K562 (cell line): ENCODE measurements around the gene SESN2. TPM values are rescaled to one million over a fixed set of nuclear protein-coding genes. Genes with fewer than 3 reads are reported as not detected.

ENCODE experiments used
- ATAC-seq: fragments of 200-7000 bp; cut with Tn5 transposase; 3 replicates; pipeline ENCODE4 v1.9.1; 2020; ENCODE audit warnings: moderate library complexity
- BruUV-seq: library from RNA; stranded (reverse); fragments of 400-500 nt; replicated peaks from 2 replicates; lab custom pipeline; 2021; lab: Mats Ljungman, UMichigan
- CTCF ChIA-PET: fragments of 300-600 bp; formaldehyde crosslinking; extraction: SDS; loops from one replicate; lab custom pipeline; 2021; ENCODE audit warnings: low intra/inter-chr PET ratio; lab: Yijun Ruan, JAX
- POLR2A ChIA-PET: fragments of 300-600, 350-650 bp; sonication (Branson Sonifier 250); formaldehyde crosslinking; extraction: SDS; loops from one replicate; lab custom pipeline; 2021; ENCODE audit warnings: antibody characterized with exemption, inconsistent platforms; lab: Yijun Ruan, JAX
- DNase-seq, 4 experiments: peaks; one replicate each; pipeline versions ENCODE4 v3.0.0 to v3.0.0-alpha.2; 2011 to 2018; ENCODE audit warnings: low spot score in 3 of 4, mixed read lengths in 3 of 4; ENCODE audit errors: extremely low read depth in 1 of 4
- FAIRE-seq: peaks from 2 replicates; lab custom pipeline; 2011; peaks lifted over from hg19 to GRCh38; lab: Jason Lieb, UNC
- H2AFZ ChIP-seq: 2 replicates; pipeline ENCODE4 v1.6.0; 2011; ENCODE audit warnings: low read depth, low read length, control low read depth, inconsistent platforms
- H3K27ac ChIP-seq: fragments of 200-600 bp; 3 replicates; pipeline ENCODE4 v1.8.0; 2011; ENCODE audit warnings: low read depth, mild to moderate bottlenecking, control low read depth, inconsistent platforms, low read length, moderate library complexity, mixed read lengths; ENCODE audit errors: extremely low read depth
- H3K27me3 ChIP-seq, 2 experiments: fragments of 300-600 bp in 1 of 2; 2 replicates in 1 of 2; 3 replicates in 1 of 2; pipeline versions ENCODE4 v1.6.0 to v1.8.0; 2011; ENCODE audit warnings: inconsistent platforms in 2 of 2, low read length in 2 of 2, mild to moderate bottlenecking in 1 of 2, mixed read lengths in 1 of 2, moderate library complexity in 1 of 2; ENCODE audit not compliant: control insufficient read depth in 2 of 2, insufficient read depth in 2 of 2
- H3K36me3 ChIP-seq: fragments of 300-600 bp; 3 replicates; pipeline ENCODE4 v1.8.0; 2011; ENCODE audit warnings: mild to moderate bottlenecking, low read length, inconsistent platforms; ENCODE audit not compliant: control insufficient read depth, insufficient read depth
- H3K4me1 ChIP-seq, 2 experiments: fragments of 200-600 bp in 1 of 2; replicated peaks in 1 of 2; 2 replicates in 1 of 2; 3 replicates in 1 of 2; pipeline versions ENCODE4 v1.5.1 to v1.8.0; 2011; ENCODE audit warnings: inconsistent platforms in 2 of 2, low read length in 2 of 2, mild to moderate bottlenecking in 1 of 2, mixed read lengths in 1 of 2, moderate library complexity in 1 of 2; ENCODE audit not compliant: control insufficient read depth in 2 of 2, insufficient read depth in 2 of 2
- H3K4me2 ChIP-seq: 2 replicates; pipeline ENCODE4 v1.6.1; 2011; ENCODE audit warnings: low read length, control low read depth, inconsistent platforms, mixed read lengths; ENCODE audit not compliant: insufficient read depth
- H3K4me3 ChIP-seq: fragments of 200-600 bp; sonication (generic), shearing (Covaris generic); 2 replicates; pipeline ENCODE4 v1.5.1; 2016; ENCODE audit warnings: control low read depth, inconsistent platforms
- H3K79me2 ChIP-seq: fragments of 200-600 bp; 3 replicates; pipeline ENCODE4 v1.8.0; 2011; ENCODE audit warnings: low read length, inconsistent platforms; ENCODE audit not compliant: control insufficient read depth, insufficient read depth
- H3K9ac ChIP-seq, 2 experiments: 2 replicates each; pipeline versions ENCODE4 v1.6.0 to v1.6.1; 2011; ENCODE audit warnings: low read depth in 2 of 2, low read length in 2 of 2, control low read depth in 1 of 2, inconsistent platforms in 1 of 2, mild to moderate bottlenecking in 1 of 2, mixed read lengths in 1 of 2; ENCODE audit not compliant: insufficient read depth in 1 of 2
- H3K9me1 ChIP-seq: one replicate; pipeline ENCODE4 v1.6.0; 2011; ENCODE audit warnings: inconsistent platforms, mild to moderate bottlenecking, low read length, moderate library complexity; ENCODE audit not compliant: control insufficient read depth, insufficient read depth
- H3K9me3 ChIP-seq: replicated peaks from 2 replicates; pipeline ENCODE4 v1.5.1; 2011; ENCODE audit warnings: low read depth, low read length, inconsistent platforms; ENCODE audit not compliant: control insufficient read depth, insufficient read depth
- H4K20me1 ChIP-seq: replicated peaks from 2 replicates; pipeline ENCODE4 v1.6.1; 2011; ENCODE audit warnings: low read length, inconsistent platforms, mixed read lengths; ENCODE audit not compliant: control insufficient read depth, insufficient read depth
- BCOR ChIP-seq: fragments of 450-650 bp; IDR thresholded peaks from 2 replicates; pipeline ENCODE4 v1.6.1; 2016
- EP300 ChIP-seq: IDR thresholded peaks from 2 replicates; pipeline ENCODE4 v1.6.1; 2012; ENCODE audit warnings: low read length, improper control_type of control experiment
- HDAC2 ChIP-seq: fragments of 450-650 bp; IDR thresholded peaks from 2 replicates; pipeline ENCODE4 v1.6.1; 2016; ENCODE audit warnings: mild to moderate bottlenecking
- HMG20B ChIP-seq: fragments of 250-450 bp; sonication (Bioruptor Pico); IDR thresholded peaks from 2 replicates; pipeline ENCODE4 v1.5.0; 2021; ENCODE audit warnings: mild to moderate bottlenecking
- MTA3 ChIP-seq: fragments of 450-650 bp; formaldehyde crosslinking; IDR thresholded peaks from 2 replicates; pipeline ENCODE4 v1.6.1; 2017; ENCODE audit warnings: mild to moderate bottlenecking, borderline replicate concordance
- ZFP36 ChIP-seq: fragments of 150-350 bp; IDR thresholded peaks from 2 replicates; pipeline ENCODE4 v1.6.1; 2018; ENCODE audit warnings: low read length, low read depth; ENCODE audit not compliant: partially characterized antibody
- ZNF407 ChIP-seq: fragments of 450-650 bp; IDR thresholded peaks from 2 replicates; pipeline ENCODE4 v1.6.1; 2016; ENCODE audit warnings: low read depth
- ZNF518B ChIP-seq: fragments of 250-450 bp; sonication (Bioruptor Pico); IDR thresholded peaks from 2 replicates; pipeline ENCODE4 v1.5.0; 2021; ENCODE audit warnings: mild to moderate bottlenecking, moderate library complexity
- WGBS: fragments of 100-300 bp; shearing (Covaris generic); methylation state at CpG from one replicate; pipeline ENCODE4 v1.1.6; 2016; ENCODE audit warnings: low coverage, mixed read lengths; ENCODE audit not compliant: insufficient coverage; ENCODE audit errors: missing lambda C conversion rate; 5-methylcytosine and 5-hydroxymethylcytosine counted together
- in situ Hi-C: fragments of 300-500 bp; cut with MboI; formaldehyde crosslinking; loops from 4 replicates; pipeline ENCODE4 v1.15.0; 2018; ENCODE audit warnings: inconsistent platforms, mixed read lengths
- intact Hi-C: fragments of 100-400 bp; cut with micrococcal nuclease; formaldehyde crosslinking; loops from 2 replicates; pipeline ENCODE4 v1.14.2; 2022
- polyA plus RNA-seq, 8 experiments: library from polyadenylated mRNA; depleted of rRNA in 4 of 8; stranded (reverse) in 5 of 8; unstranded in 3 of 8; fragments of >200 nt; fragmentation: Nextera tagmentation in 2 of 8; fragmentation: Illumina TruSeq in 1 of 8; extraction: Ambion mirVana in 2 of 8; extraction: Trizol in 1 of 8; gene quantifications; 2 replicates each; pipeline versions ENCODE4 v1.2.1 to v1.2.3, GENCODE V29; 2011 to 2014; ENCODE audit warnings: inconsistent platforms in 1 of 8, missing spikeins in 1 of 8
- total RNA-seq, 7 experiments: library from RNA; depleted of rRNA in 6 of 7; stranded (reverse); fragments of >200 nt in 6 of 7; fragmentation: Illumina TruSeq in 2 of 7; extraction: Trizol in 2 of 7; gene quantifications; 2 replicates each; pipeline versions ENCODE4 v1.2.1 to v1.2.3, GENCODE V29; 2011 to 2021; ENCODE audit warnings: low replicate concordance in 1 of 7

SESN2 gene
- total and polyA plus RNA-seq, 9 of the 15 experiments (the other 6 are each of a cell fraction or from before 2014, with no cell fraction given): 3.7 to 71.3 (median 16.8) TPM

GRCh38 chr1:28295936-28296335 is 36.6 kb downstream of the SESN2 start:
- Histone ChIP-seq H2AFZ (no peak overlapping the region), H3K9me3 (no peaks in the 10 kb centered on the region)
- WGBS: 41% methylated on average over 2 of the region's 2 CpGs
- TF ChIP-seq EP300 (no peak), MTA3 (no peak), HMG20B (no peak), ZFP36 (peak; percentile 17), BCOR (peak; percentile 38; the same call in 1 of the 2 replicates), HDAC2 (no peak), ZNF407 (0 out of 2 replicates have a peak, but pooled peaks have one; percentile 36), ZNF518B (CRISPR knock-in tag) (no peak)
- TF ChIP-seq, all 486 proteins: peak for 3
- Histone ChIP-seq H3K4me1 (peaks cover 6 to 10% of the 10 kb centered on the region in 2 experiments; a peak in 3 of 5 replicates), H3K27ac (no peak overlapping the region), H3K4me3 (no peak overlapping the region), H3K4me2 (no peak overlapping the region), H3K79me2 (no peaks in the 10 kb centered on the region), H3K27me3 (no peaks in the 10 kb centered on the region), H3K9me1 (no peaks in the 10 kb centered on the region), H3K9ac (no peak overlapping the region), H3K36me3 (no peaks in the 10 kb centered on the region), H4K20me1 (no peaks in the 10 kb centered on the region)
- ChIA-PET CTCF (no interaction called here), POLR2A (interaction anchor here (1.1 to 2.2 kb wide), 6 partner anchors 10 to 210 kb away, joined by 3 to 22 read pairs (median 7); partner anchors contain the start of genes RCC1 and SESN2)
- intact Hi-C loops (no loop called here), in situ Hi-C loops (no loop called here)
- FAIRE-seq (no peak), DNase-seq (no peak), ATAC-seq (no peak)
- BruUV-seq: no TSS peak
